ENCODE data around the gene ATP5F1C. TPM values are rescaled to one million over a fixed set of nuclear protein-coding genes. Genes with fewer than 3 reads are reported as not detected.

ATP5F1C gene
- total RNA-seq, 2 donors from 2014 or later, result 202 to 212 TPM

GRCh38 chr10:7829289-7829834 is 41.4 kb downstream of the ATP5F1C start:
- intact Hi-C loops (cut with DNase I), result no loop called here

GRCh38 chr10:7832060-7832459 is 44.1 kb downstream of the ATP5F1C start:
- intact Hi-C loops (cut with DNase I), result no loop called here
- DNase-seq (ENCODE audit: low spot score), result no peak

More at GRCh38 chr10:7829289-7829834, 41.4 kb downstream of the ATP5F1C start:
- DNase-seq (ENCODE audit: low spot score), result no peak

GRCh38 chr10:7833210-7833609 is 45.2 kb downstream of the ATP5F1C start:
- no peak for DNase-seq (ENCODE audit: low spot score)
- intact Hi-C loops (cut with DNase I), result no loop called here

DNA sequence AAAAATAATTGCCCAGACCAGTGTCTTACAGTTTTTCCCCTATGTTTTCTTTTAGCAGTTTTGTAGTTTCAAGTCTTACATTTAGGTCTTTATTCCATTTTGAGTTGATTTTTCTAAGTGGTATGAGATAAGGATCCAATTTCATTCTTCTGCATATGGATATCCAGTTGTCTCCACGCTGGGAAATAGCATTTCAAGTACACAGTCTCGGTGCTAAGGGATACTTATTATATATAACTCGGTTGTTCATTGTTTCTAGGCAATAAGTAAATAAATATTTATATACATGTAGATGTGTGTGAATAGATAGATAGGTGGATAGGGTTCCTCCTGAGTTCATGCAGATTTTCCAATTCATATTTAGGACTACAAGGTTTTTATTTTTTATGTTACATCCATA is 46.3 kb downstream of the ATP5F1C start:
- intact Hi-C loops (cut with DNase I), result no loop called here
- no peak for DNase-seq (ENCODE audit: low spot score)

- DNase-seq (ENCODE audit: low spot score), result no peak
- intact Hi-C loops (cut with DNase I), result no loop called here
These were observed 48.6 kb downstream of the ATP5F1C start for GRCh38 chr10:7836571-7836970.

DNA sequence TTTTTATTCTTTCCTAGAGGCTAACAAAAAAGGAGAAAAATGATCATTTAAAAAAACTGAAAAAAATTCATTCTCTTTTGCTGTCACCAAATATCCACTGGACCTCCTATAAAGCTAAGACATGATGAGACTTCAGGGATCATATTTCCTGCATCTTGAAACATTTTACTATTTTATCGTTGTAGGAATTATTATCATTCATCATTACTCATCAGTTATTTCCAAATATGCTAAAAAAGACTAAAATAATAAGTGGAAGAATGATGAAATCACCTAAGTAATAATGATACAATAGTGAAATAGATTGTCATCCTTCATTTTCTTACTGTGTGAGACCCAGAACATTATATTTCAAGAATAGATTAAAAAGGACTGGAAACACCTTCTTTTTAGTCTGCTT is 58.6 kb downstream of the ATP5F1C start:
- intact Hi-C loops (cut with DNase I), result no loop called here
- no peak for DNase-seq (ENCODE audit: low spot score)

DNA sequence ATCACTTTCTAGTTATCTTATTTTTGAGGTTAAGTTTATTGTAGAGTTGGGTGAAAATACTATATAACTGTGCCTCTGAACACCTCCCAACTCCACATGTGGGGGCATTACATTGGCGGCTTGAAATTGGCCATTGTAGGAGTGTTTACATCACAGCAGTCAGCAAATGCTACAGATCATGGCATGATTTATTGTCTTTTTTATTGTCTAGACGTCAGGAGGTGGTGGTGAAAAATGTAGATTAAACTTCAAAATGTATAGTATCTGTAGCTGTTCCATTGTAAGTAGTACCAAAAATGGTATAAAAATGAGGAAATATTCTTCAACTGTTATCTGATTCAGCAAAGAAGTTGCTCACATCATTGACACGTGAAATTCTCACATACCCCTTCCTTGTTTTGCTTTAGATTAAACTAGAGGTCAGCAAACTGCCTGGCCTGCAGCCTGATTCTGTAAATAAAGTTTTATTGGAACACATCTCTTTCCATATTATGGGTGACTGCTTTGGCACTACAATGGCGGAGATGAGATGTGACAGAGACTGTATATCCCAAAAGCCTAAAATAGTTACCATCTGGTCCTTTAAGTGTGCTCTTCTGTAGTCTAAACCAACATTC is 65.4 kb downstream of the ATP5F1C start:
- intact Hi-C loops (cut with DNase I), result loop anchor here in 1 of 2 donors (5.0 kb wide), 1 partner anchor 474 kb away; no protein-coding TSS in a partner anchor

GRCh38 chr10:7853890-7854289 is 65.9 kb downstream of the ATP5F1C start:
- no peak for DNase-seq (ENCODE audit: low spot score)
- intact Hi-C loops (cut with DNase I), result loop anchor here in 1 of 2 donors (5.0 kb wide), 1 partner anchor 473 kb away; no protein-coding TSS in a partner anchor

More for the DNA sequence above, 65.4 kb downstream of the ATP5F1C start:
- no peak for DNase-seq (ENCODE audit: low spot score)

DNA sequence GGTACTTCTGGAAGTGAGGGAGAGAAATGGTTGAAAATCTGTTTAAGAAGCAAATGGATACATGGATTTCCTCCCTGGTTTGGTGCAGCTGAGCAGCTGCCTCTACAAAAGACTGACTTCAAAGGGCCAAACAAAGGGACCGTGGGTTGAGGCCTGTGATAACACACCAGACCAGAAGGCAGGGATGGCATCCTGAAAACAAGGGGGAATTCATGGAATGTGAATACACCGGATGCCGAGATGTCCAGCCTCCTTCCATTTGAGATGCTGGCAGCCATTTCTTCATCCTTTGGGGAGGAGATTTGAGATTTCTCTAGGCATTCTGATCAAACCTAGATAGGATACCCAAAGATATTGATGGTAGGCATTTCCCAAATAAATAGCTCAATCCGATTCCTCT is 67.2 kb downstream of the ATP5F1C start:
- no peak for DNase-seq (ENCODE audit: low spot score)
- intact Hi-C loops (cut with DNase I), result no loop called here

DNA sequence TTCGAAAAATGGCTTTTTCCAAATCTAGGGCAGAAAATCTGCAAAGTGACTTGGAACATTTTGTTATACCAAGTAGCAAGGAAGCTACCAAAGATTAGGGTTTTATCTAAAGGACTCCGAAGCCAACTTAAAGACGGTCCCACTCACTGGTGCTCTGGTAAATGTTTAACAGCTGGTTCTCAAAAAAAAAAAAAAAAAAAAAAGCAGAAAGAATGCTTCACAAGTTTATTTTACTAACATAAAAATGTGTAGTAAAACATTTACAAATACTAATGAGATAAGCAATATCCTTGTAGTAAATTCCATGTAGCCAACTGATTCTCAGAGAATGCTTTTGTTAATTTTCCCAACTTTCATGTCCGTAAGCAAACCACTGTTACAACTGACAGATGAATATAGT is 68.7 kb downstream of the ATP5F1C start:
- intact Hi-C loops (cut with DNase I), result no loop called here
- DNase-seq (ENCODE audit: low spot score), result no peak

- intact Hi-C loops (cut with DNase I), result no loop called here
These were observed 69.3 kb downstream of the ATP5F1C start for GRCh38 chr10:7857262-7857661.

More at GRCh38 chr10:7857262-7857661, 69.3 kb downstream of the ATP5F1C start:
- DNase-seq (ENCODE audit: low spot score), result peak; percentile 29

Other genes with a start within 250 kb of the ATP5F1C start
- 10 to 100 TPM; 33.6 to 67.0 TPM for gene ITIH5, start 121.2 kb upstream of the ATP5F1C start, total RNA-seq
- not detected for gene ITIH2, start 84.9 kb upstream of the ATP5F1C start, total RNA-seq
- 10 to 100 TPM in 1 of 2 donors, 1 to 10 TPM in 1; 8.7 to 11.1 TPM for gene KIN, start 184 bp upstream of the ATP5F1C start, total RNA-seq
- gene TAF3, start 30.3 kb downstream of the ATP5F1C start, total RNA-seq, result 10 to 100 TPM in 1 of 2 donors, 1 to 10 TPM in 1; 9.9 to 10.8 TPM

All from posterior vena cava (tissue), 2 donors.